Heart left ventricle (tissue), 13 donors: ENCODE measurements around the gene HOXA9.

Source experiments
- POLR2A ChIP-seq, 2 donors: fragments of 450-650 bp; IDR thresholded peaks; one replicate each; pipeline ENCODE4 v1.6.1; 2017; ENCODE audit warnings: antibody characterized with exemption in 2 of 2, mild to moderate bottlenecking in 2 of 2, moderate library complexity in 2 of 2
- TF ChIP-seq, protein P1 (sequence below), 12 donors: fragments of 200-600 bp; sonication (generic) in 4 of 12; IDR thresholded peaks; one replicate each; pipeline versions ENCODE4 v1.5.0 to v1.8.0; 2018 to 2022; ENCODE audit warnings: antibody characterized with exemption in 12 of 12, mild to moderate bottlenecking in 5 of 12
- donor health status: ischemic (EF 13 %, LVEDD 7.1; RV severe dilation, severe dysfunction).
- donor health status: DM: no; HTN: yes; CAD: no.
- donor health status: DM: no; HTN: no; CAD: no.
- donor health status: ischemic (EF 25% LVEDD 6.9; RV normal size, moderate dysfunction).
- donor health status: ischemic (EF 25% LVEDD 5.7; RV mildly dilated, moderate dysfunction).
- donor health status: ischemic (EF 35%, LVEDD 5.7; RV mildly dilated, moderate dysfunction).
- donor health status: nonischemic (EF 11% LVEDD 7.7; RV severe dilation, severe dysfunction).
- donor health status: DM: yes; HTN: yes; CAD: no.
- donor health status: PGD.
- donor health status: ischemic (EF 29% LVEDD 5.4; RV normal size, mild dysfunction).
- donor health status: nonischemic (EF 23%, LVEDD 6.1; RV moderate dilation, normal function).

- TF ChIP-seq POLR2A (IDR thresholded peaks at IDR 0.05) = no peak
- TF ChIP-seq, protein P1, sequence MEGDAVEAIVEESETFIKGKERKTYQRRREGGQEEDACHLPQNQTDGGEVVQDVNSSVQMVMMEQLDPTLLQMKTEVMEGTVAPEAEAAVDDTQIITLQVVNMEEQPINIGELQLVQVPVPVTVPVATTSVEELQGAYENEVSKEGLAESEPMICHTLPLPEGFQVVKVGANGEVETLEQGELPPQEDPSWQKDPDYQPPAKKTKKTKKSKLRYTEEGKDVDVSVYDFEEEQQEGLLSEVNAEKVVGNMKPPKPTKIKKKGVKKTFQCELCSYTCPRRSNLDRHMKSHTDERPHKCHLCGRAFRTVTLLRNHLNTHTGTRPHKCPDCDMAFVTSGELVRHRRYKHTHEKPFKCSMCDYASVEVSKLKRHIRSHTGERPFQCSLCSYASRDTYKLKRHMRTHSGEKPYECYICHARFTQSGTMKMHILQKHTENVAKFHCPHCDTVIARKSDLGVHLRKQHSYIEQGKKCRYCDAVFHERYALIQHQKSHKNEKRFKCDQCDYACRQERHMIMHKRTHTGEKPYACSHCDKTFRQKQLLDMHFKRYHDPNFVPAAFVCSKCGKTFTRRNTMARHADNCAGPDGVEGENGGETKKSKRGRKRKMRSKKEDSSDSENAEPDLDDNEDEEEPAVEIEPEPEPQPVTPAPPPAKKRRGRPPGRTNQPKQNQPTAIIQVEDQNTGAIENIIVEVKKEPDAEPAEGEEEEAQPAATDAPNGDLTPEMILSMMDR (IDR thresholded peaks at IDR 0.05) = no peak
Measured at GRCh38 chr7:27205325-27206280, 40.3 kb upstream of the HOXA9 start.
